Mesenchymal stem cell (in vitro differentiated cells and primary cell): ENCODE data around the gene COMMD8.
"Not testable (repeated sequence)": the region's sequence is repeated elsewhere in the genome, so short reads cannot be mapped to it uniquely, and the experiment has no call there.

ENCODE experiments used
- DNase-seq: peaks from one replicate; pipeline ENCODE4 v3.0.0-alpha.2; 2013
- H2AFZ ChIP-seq: one replicate; pipeline ENCODE4 v1.6.1; 2013; ENCODE audit warnings: low read depth, mild to moderate bottlenecking, control low read depth, inconsistent platforms, low read length, moderate library complexity
- H2AK5ac ChIP-seq: 2 replicates; pipeline ENCODE4 v1.6.1; 2013; ENCODE audit warnings: low read length, moderate library complexity, mild to moderate bottlenecking, inconsistent platforms; ENCODE audit not compliant: severe bottlenecking
- H2BK120ac ChIP-seq: one replicate; pipeline ENCODE4 v1.6.1; 2013; ENCODE audit warnings: low read depth, mild to moderate bottlenecking, inconsistent platforms, low read length, moderate library complexity
- H2BK12ac ChIP-seq, 2 experiments: one replicate each; pipeline ENCODE4 v1.6.1; 2013; ENCODE audit warnings: inconsistent platforms in 2 of 2, low read length in 2 of 2, mild to moderate bottlenecking in 2 of 2, moderate library complexity in 2 of 2, control low read depth in 1 of 2
- H2BK15ac ChIP-seq: one replicate; pipeline ENCODE4 v1.6.1; 2013; ENCODE audit warnings: mild to moderate bottlenecking, low read depth, inconsistent platforms; ENCODE audit not compliant: poor library complexity, severe bottlenecking
- H2BK5ac ChIP-seq: 2 replicates; pipeline ENCODE4 v1.6.1; 2013; ENCODE audit warnings: low read depth, mild to moderate bottlenecking, low read length, control low read depth, inconsistent platforms; ENCODE audit not compliant: poor library complexity, severe bottlenecking
- H3K14ac ChIP-seq, 2 experiments: one replicate each; pipeline ENCODE4 v1.6.1; 2013; ENCODE audit warnings: inconsistent platforms in 2 of 2, low read length in 2 of 2, control low read depth in 1 of 2, mild to moderate bottlenecking in 1 of 2, moderate library complexity in 1 of 2
- H3K18ac ChIP-seq, 2 experiments: one replicate each; pipeline ENCODE4 v1.6.1; 2013; ENCODE audit warnings: inconsistent platforms in 2 of 2, low read length in 2 of 2, control low read depth in 1 of 2, low read depth in 1 of 2, mild to moderate bottlenecking in 1 of 2
- H3K23ac ChIP-seq, 2 experiments: one replicate each; pipeline ENCODE4 v1.6.1; 2013; ENCODE audit warnings: inconsistent platforms in 2 of 2, low read length in 2 of 2, mild to moderate bottlenecking in 2 of 2, moderate library complexity in 2 of 2, control low read depth in 1 of 2
- H3K27ac ChIP-seq: 2 replicates; pipeline ENCODE4 v1.5.1; 2013; ENCODE audit warnings: mild to moderate bottlenecking, moderate library complexity, low read length, control low read depth, inconsistent platforms; ENCODE audit not compliant: poor library complexity, severe bottlenecking
- H3K27me3 ChIP-seq, 2 experiments: 2 replicates each; pipeline versions ENCODE4 v1.6.1 to v1.7.0; 2013; ENCODE audit warnings: low read length in 2 of 2, mild to moderate bottlenecking in 2 of 2, moderate library complexity in 2 of 2, control low read depth in 1 of 2, inconsistent platforms in 1 of 2; ENCODE audit not compliant: control insufficient read depth in 1 of 2, insufficient read depth in 1 of 2
- H3K36me3 ChIP-seq, 2 experiments: 2 replicates each; pipeline versions ENCODE4 v1.6.1 to v1.7.0; 2013; ENCODE audit warnings: low read length in 2 of 2, control low read depth in 1 of 2, inconsistent platforms in 1 of 2, low read depth in 1 of 2, mild to moderate bottlenecking in 1 of 2; ENCODE audit not compliant: insufficient read depth in 2 of 2, control insufficient read depth in 1 of 2
- H3K4ac ChIP-seq, 2 experiments: one replicate each; pipeline ENCODE4 v1.6.1; 2013; ENCODE audit warnings: inconsistent platforms in 2 of 2, low read length in 2 of 2, mild to moderate bottlenecking in 2 of 2, moderate library complexity in 2 of 2, control low read depth in 1 of 2, low read depth in 1 of 2
- H3K4me1 ChIP-seq: 2 replicates; pipeline ENCODE4 v1.6.1; 2013; ENCODE audit warnings: low read depth, low read length, control low read depth; ENCODE audit not compliant: control insufficient read depth, insufficient read depth
- H3K4me2 ChIP-seq: 2 replicates; pipeline ENCODE4 v1.6.1; 2013; ENCODE audit warnings: low read length, mild to moderate bottlenecking, inconsistent platforms; ENCODE audit not compliant: poor library complexity, severe bottlenecking
- H3K4me3 ChIP-seq, 2 experiments: 2 replicates each; pipeline versions ENCODE4 v1.5.1 to v1.7.0; 2013; ENCODE audit warnings: low read length in 2 of 2, mild to moderate bottlenecking in 2 of 2, control low read depth in 1 of 2, low read depth in 1 of 2; ENCODE audit not compliant: insufficient read depth in 1 of 2
- H3K79me1 ChIP-seq: replicated peaks from 2 replicates; pipeline ENCODE4 v1.6.1; 2013; ENCODE audit warnings: mild to moderate bottlenecking, control low read depth, low read length, inconsistent platforms; ENCODE audit not compliant: poor library complexity, severe bottlenecking
- H3K9ac ChIP-seq: 2 replicates; pipeline ENCODE4 v1.7.0; 2013; ENCODE audit warnings: mild to moderate bottlenecking, low read length, moderate library complexity
- H3K9me3 ChIP-seq: 2 replicates; pipeline ENCODE4 v1.7.0; 2013; ENCODE audit warnings: mild to moderate bottlenecking, low read length; ENCODE audit not compliant: control insufficient read depth
- H4K8ac ChIP-seq: one replicate; pipeline ENCODE4 v1.6.1; 2013; ENCODE audit warnings: inconsistent platforms, mild to moderate bottlenecking, low read length, moderate library complexity
- H4K91ac ChIP-seq: one replicate; pipeline ENCODE4 v1.6.1; 2013; ENCODE audit warnings: mild to moderate bottlenecking, low read length, inconsistent platforms
- WGBS: methylation state at CpG from one replicate; pipeline ENCODE4 v1.1.7; 2013; ENCODE audit warnings: mixed read lengths; 5-methylcytosine and 5-hydroxymethylcytosine counted together

Gene COMMD8

DNA sequence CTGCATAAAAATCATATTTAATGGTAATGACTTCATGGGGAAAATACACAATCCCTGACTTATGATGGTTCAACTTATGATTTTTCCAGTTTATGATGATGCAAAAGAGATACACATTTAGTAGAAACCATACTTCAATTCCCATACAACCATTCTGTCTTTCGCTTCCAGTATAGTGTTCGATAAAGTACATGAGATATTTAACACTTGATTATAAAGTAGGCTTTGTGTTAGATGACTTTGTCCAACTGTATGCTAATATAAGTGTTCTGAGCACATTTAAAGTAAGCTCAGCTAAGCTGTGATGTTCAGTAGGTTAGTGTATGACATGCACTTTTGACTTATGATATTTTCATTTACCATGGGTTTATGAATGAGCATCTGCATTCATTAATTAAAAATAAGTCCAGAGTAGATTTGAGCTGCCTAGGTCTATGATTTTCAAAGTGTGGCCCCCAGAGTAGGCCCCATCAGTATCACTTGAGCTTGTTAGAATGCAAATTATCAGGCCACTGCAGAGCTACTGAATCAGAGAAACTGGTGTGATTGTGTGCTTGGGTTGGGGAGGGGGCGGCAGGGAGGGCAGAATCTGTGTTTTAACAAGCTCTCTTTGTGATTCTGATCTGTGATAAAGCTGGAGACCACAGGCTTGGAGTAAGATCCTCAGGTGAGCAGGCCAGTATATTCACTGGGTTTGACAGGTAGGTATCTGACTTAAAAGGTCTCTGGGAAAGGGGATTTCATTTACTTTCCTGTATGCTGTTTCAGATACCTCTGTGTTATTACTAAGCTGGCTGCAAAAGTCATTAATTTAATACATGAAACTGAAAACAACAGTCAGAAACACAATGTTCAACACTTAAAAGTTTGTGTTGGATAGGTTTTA is 30.0 kb upstream of the COMMD8 start:
- Histone ChIP-seq H2AFZ (no peak overlapping the region), H2BK5ac (no peak overlapping the region), H2AK5ac (no peak overlapping the region), H3K36me3 (peaks cover 0 to 9% of the 10 kb centered on the region in 2 experiments), H2BK15ac (no peak overlapping the region), H3K79me1 (peaks cover 13% of the 10 kb centered on the region), H3K4me2 (no peak overlapping the region), H3K9ac (no peak overlapping the region), H2BK12ac (no peak overlapping the region), H4K91ac (no peak overlapping the region), H4K8ac (no peak overlapping the region), H3K9me3 (no peaks in the 10 kb centered on the region), H3K27me3 (no peaks in the 10 kb centered on the region), H3K4me1 (peaks cover 2% of the 10 kb centered on the region), H3K23ac (peak overlapping the region in 1 of 2 experiments; percentile 69), H3K18ac (no peak overlapping the region), H3K4ac (no peak overlapping the region), H3K4me3 (no peak overlapping the region), H3K27ac (no peak overlapping the region), H3K14ac (no peak overlapping the region), H2BK120ac (no peak overlapping the region)
- DNase-seq = no peak
- 90% methylated on average over 3 of the region's 3 CpGs for WGBS

DNA sequence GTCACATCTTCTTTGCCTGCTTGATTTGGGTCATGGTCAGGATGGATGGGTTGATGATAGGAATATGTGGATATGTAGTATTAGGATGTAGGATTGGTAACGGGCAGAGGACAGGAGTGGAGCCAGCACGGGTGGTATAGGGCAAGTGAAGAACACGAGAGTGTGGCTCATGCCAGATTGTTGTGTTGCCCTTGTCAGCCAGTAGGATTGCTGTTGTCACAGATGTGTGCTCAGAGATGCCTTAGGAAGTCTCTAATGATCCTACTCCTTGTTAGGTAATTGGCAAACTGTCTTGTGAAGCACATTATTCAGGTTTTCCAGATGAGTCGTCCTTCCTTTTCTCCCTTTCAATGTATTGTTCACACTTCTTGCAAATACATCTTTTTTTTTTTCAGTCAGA is 27.0 kb upstream of the COMMD8 start:
- no peak overlapping the region for H3K4me2 ChIP-seq
- H3K36me3 ChIP-seq = peaks cover 0 to 5% of the 10 kb centered on the region in 2 experiments
- no peak overlapping the region for H3K18ac ChIP-seq
- DNase-seq = peak; percentile 56
- no peak overlapping the region for H2BK120ac ChIP-seq
- no peak overlapping the region for H2BK12ac ChIP-seq
- H3K9ac ChIP-seq = no peak overlapping the region
- no peak overlapping the region for H3K23ac ChIP-seq
- no peak overlapping the region for H3K27ac ChIP-seq
- H3K4ac ChIP-seq = no peak overlapping the region
- no peak overlapping the region for H4K91ac ChIP-seq
- H4K8ac ChIP-seq = no peak overlapping the region
- no peak overlapping the region for H2AK5ac ChIP-seq
- no peak overlapping the region for H2AFZ ChIP-seq
- WGBS = 64% methylated on average over 4 of the region's 4 CpGs
- H3K27me3 ChIP-seq = no peaks in the 10 kb centered on the region
- H3K4me3 ChIP-seq = no peak overlapping the region
- no peak overlapping the region for H3K14ac ChIP-seq
- peaks cover 12% of the 10 kb centered on the region for H3K79me1 ChIP-seq
- peaks cover 2% of the 10 kb centered on the region for H3K4me1 ChIP-seq
- H2BK15ac ChIP-seq = no peak overlapping the region
- H3K9me3 ChIP-seq = no peaks in the 10 kb centered on the region
- no peak overlapping the region for H2BK5ac ChIP-seq

DNA sequence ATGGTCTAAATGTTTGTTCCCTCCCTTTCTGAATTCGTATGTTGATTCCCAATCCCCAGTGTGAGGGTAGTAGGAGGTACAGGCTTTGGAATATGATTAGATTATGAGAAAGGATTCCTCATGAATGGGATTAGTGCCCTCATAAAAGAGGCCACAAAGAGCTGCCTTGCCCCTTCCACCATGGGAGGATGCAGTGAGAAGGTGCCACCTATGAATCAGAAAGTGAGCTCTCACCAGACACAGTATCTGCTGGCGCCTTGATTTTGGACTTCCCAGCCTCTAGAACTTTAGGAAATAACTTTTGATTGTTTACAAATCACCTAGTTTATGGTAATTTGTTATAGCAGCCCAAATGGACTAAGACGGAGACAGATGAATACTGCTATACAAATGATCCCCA is 25.2 kb upstream of the COMMD8 start:
- H4K8ac ChIP-seq = no peak overlapping the region
- no peak overlapping the region for H3K18ac ChIP-seq
- H3K4me1 ChIP-seq = peaks cover 2% of the 10 kb centered on the region
- no peak overlapping the region for H3K14ac ChIP-seq
- H3K27me3 ChIP-seq = no peaks in the 10 kb centered on the region
- H3K4me2 ChIP-seq = no peak overlapping the region
- no peak overlapping the region for H3K4me3 ChIP-seq
- H3K27ac ChIP-seq = no peak overlapping the region
- H2AFZ ChIP-seq = no peak overlapping the region
- no peak overlapping the region for H2BK120ac ChIP-seq
- no peak for DNase-seq
- H2AK5ac ChIP-seq = no peak overlapping the region
- H2BK5ac ChIP-seq = no peak overlapping the region
- no peak overlapping the region for H4K91ac ChIP-seq
- H3K36me3 ChIP-seq = peaks cover 0 to 5% of the 10 kb centered on the region in 2 experiments
- no peak overlapping the region for H2BK15ac ChIP-seq
- WGBS = no CpG with 5 or more reads among the region's 3 CpGs
- no peaks in the 10 kb centered on the region for H3K9me3 ChIP-seq
- no peak overlapping the region for H2BK12ac ChIP-seq
- no peak overlapping the region for H3K4ac ChIP-seq
- no peak overlapping the region for H3K23ac ChIP-seq
- peaks cover 11% of the 10 kb centered on the region for H3K79me1 ChIP-seq
- H3K9ac ChIP-seq = no peak overlapping the region

DNA sequence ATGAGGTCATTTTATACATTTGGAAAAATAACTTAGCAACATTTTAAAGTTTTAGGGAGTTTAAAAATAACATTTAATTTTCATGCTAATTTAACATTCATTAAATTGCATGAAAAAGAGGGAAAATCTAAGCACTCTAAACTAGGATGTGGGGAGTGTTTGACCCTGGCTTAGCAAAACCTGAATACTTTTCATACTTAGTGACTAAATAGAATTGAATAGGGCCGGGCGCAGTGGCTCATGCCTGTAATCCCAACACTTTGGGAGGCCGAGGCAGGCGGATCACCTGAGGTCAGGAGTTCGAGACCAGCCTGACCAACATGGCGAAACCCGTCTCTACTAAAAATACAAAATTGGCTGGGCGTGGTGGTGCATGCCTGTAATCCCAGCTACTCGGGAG is 23.2 kb upstream of the COMMD8 start:
- H4K91ac ChIP-seq, H2BK120ac ChIP-seq, H3K4me2 ChIP-seq, H2BK12ac ChIP-seq, H4K8ac ChIP-seq, H3K36me3 ChIP-seq, H2AFZ ChIP-seq, H3K14ac ChIP-seq, H3K27me3 ChIP-seq, DNase-seq, H2AK5ac ChIP-seq, H3K27ac ChIP-seq, H2BK15ac ChIP-seq, H3K79me1 ChIP-seq, H3K18ac ChIP-seq, H2BK5ac ChIP-seq, H3K4ac ChIP-seq, H3K4me1 ChIP-seq, H3K9me3 ChIP-seq, H3K23ac ChIP-seq: not testable (repeated sequence)
- 96% methylated on average over 9 of the region's 9 CpGs for WGBS
- Histone ChIP-seq H3K4me3 (peak overlapping the region in 1 of 2 experiments; percentile 83), H3K9ac (peak overlapping the region; percentile 94)
